HG02884 (cell line): ENCODE results near the gene FYN.

Experiments
- ATAC-seq: cut with Tn5 transposase; IDR thresholded peaks from one replicate; pipeline ENCODE4 v1.9.1; 2021; ENCODE audit warnings: mild to moderate bottlenecking, moderate library complexity; ENCODE audit not compliant: unreplicated experiment

The FYN gene

GRCh38 chr6:111809766-111810165, 63.5 kb downstream of the FYN start:
- no peak for ATAC-seq

DNA sequence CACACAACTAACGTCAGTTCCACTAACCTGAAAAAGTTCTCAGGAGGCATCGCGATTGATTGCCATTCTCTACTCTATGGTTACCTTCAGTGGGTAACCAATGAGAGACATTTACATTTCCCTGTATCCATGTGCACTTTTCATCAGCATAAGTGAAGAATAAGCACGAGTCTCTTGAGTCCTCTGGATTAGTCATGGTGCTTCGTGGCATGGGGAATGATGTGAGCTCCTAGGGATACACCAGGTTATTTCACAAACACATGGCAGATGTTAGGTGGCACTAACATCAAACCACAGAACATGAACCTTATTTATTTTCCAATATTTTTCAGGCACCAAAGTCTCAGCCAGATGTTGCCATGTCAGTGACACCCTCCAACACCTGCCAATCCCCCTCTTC, 64.0 kb downstream of the FYN start:
- no peak for ATAC-seq

- ATAC-seq = no peak
Observed at GRCh38 chr6:111808493-111808892, 64.8 kb downstream of the FYN start.

GRCh38 chr6:111806561-111807497, 66.4 kb downstream of the FYN start:
- no peak for ATAC-seq

GRCh38 chr6:111806165-111806547, 67.1 kb downstream of the FYN start:
- ATAC-seq = no peak

- ATAC-seq = peak; percentile 57
Observed at GRCh38 chr6:111805511-111806164, 67.6 kb downstream of the FYN start.

DNA sequence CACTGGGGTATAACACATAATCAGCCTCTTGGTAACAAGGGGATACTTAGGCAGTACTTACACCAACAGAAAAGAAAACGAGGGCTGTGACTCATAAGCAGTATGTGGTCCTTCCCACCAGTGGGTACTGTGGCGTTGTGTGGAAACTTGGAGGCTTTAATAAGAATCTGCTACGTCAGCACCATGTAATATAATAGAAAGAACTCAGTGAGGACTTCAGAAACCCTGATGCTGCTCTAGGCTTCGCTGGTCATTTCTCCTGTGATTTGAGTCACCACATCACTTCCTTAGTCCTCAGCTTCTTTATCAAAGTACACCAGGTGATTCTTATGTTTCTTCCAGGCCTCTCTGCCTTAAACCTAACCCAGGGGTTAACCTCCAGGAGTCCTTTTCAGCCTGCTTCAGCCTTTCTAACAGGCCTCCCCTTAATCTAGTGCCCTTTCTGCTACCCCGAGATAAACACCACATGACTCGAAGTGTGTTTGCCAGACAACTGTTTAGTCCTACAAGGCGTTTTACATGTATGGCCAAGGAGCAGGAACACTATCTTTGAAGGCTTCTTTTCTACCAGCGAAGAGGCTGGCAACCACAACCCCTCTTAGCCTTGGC, 68.5 kb downstream of the FYN start:
- peak; percentile 53 for ATAC-seq

DNA sequence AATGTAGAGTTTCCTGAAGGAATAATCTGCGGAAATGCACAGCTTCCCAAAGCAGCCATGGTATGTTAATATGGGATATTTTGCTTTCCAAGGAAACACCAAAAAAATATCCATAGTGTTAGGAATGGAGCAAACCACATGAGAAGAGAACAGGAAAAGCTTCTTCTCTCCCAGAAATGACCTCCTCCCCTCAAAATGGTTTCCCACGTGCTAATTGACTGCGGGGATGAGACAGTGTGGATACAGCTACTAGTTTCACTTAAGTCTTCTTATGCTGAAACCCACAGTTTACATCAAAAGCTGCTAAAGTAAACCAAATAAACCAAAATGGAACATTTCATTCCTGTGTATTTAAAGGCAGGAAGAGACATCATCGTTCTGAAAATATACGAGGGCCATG, 69.4 kb downstream of the FYN start:
- no peak for ATAC-seq

GRCh38 chr6:111803371-111803770, 69.9 kb downstream of the FYN start:
- no peak for ATAC-seq

DNA sequence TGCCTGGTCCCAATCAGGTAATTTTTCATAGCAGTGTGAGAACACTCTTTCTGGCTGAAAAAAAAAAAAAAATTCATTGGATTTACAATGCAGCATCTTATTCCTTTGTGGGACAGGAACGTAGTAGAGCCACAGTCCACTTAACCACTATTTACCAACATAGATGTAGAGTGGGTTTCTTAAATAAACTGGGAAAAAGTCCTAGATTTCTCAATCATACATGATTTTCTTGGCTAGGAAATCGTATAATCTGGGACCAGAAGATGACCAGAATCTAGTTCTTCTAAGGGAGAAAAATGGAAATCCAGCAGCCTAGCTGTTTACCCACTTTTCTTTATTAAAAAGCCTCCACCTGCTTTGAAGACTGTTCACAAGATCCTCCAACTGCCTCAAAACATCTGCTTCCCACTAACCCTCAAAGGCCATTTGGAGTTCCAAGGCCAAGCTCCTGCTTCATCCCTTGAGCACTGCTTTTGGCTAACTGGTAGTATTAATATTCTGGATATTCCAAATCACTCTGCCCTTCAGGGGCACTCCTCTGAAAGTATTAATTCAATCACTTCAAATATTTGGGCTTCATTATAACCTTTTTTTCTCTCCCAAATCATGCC, 70.4 kb downstream of the FYN start:
- ATAC-seq = no peak

DNA sequence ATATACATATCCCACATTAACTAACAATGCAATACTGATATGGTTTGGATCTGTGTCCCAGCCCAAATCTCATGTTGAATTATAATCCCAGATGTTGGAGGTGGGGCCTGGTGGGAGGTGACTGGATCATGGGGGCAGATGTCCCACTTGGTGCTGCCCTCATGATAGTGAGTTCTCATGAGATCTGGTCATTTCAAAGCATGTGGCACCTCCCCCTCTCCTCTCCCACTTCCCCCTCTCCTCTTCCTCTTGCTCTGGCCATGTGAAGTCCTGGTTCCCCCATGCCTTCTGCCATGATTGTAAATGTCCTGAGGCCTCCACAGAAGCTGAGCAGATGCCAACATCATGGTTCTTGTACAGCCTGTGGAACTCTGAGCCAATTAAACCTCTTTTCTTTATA, 71.2 kb downstream of the FYN start:
- no peak for ATAC-seq

DNA sequence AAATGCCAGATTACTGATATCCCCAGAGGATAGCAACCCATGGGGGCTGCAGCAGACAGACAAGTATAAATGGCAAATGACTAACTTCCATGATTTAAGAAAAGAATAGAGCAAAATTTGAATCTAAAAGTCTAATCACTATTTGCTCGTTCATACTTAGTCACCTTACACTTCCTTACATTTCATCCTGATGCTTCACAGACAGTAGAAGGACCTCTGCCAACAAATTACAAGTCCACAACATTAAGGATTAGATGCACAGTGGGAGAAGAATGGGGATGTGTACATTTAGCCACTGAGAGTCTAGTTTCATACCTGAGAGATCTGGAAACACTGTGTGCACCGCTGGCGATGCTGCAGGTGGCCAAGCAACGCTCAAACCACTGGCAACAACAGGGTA, 72.4 kb downstream of the FYN start:
- ATAC-seq = no peak

GRCh38 chr6:111800259-111800765, 72.9 kb downstream of the FYN start:
- ATAC-seq = no peak

DNA sequence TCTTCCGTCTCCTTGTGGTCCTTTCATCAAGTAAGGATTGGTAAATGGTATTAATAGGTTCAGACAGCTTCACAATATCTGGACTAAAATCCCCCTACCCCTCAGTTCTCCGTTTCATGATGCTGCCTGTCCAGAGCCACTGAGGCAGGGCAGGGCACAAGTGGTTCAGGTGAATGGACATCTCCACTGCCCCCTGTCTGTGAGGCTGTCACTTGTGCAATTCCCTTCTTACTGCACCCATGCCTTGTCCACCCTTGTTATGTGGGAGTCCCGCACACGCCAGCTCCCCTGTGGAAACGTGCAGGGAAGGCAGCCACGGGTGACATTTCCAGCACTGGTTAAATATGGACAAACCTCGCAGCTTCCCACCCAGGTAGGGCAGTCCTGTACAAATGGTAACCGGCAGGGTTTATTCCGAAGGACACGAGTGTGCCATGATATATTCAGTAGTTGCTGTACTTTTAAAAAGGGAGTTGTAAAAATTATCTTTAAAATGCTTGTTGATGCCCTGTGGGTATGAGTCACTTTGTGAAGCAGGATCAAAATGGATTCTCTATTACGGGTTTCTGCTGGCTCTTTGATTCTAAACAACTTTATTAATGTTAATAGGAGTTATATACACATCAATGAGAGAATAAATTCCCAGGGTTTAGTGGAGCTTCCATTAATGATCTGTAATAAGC, 73.5 kb downstream of the FYN start:
- no peak for ATAC-seq

DNA sequence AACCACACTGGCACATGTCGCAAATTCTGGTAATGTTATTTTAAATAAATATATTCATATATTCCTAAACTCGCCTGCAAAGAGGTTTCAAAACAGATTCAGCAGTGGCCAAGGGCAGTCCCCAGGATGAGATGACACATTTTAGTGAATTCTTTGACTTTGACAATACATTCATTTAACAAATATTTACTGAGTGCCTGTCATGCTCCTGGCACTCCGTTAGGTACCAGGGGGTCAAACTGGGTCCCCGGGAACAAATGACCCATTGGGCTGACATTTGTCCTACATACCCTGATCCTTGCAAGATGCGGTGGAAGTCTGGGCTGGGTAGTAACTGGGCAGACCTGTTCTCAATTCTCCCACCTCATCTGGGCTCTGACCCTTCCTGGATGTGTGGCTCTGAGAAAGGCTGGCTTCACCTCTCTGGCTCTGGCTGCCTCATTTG, 74.9 kb downstream of the FYN start:
- no peak for ATAC-seq

DNA sequence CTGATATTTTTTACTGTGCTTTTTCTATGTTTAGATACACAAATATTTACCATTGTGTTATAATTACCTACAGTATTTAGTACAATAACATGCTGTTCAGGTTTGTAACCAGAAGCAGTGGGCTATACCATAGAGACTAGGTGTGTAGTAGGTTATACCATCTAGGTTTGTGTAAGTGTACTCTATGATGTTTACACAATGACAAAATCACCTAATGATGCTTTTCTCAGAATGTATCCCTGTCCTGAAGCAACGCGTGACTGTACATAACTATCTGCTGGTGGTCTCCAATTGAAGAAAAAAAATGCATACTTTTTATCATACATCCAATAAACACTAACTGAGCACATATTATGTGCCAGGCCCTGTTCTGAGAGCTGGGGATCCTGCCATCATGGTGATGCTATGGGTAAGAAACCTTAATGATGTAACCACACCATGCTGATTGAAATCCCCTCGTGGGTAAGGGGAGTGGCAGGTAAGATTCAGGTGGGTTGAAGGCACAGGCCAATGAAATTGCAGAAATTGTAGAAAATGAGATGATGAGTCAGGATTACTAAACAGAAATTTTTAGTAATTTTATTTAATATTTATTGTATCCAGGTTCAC, 76.8 kb downstream of the FYN start:
- ATAC-seq = no peak

- ATAC-seq = no peak
Observed at GRCh38 chr6:111795558-111795957, 77.7 kb downstream of the FYN start.

DNA sequence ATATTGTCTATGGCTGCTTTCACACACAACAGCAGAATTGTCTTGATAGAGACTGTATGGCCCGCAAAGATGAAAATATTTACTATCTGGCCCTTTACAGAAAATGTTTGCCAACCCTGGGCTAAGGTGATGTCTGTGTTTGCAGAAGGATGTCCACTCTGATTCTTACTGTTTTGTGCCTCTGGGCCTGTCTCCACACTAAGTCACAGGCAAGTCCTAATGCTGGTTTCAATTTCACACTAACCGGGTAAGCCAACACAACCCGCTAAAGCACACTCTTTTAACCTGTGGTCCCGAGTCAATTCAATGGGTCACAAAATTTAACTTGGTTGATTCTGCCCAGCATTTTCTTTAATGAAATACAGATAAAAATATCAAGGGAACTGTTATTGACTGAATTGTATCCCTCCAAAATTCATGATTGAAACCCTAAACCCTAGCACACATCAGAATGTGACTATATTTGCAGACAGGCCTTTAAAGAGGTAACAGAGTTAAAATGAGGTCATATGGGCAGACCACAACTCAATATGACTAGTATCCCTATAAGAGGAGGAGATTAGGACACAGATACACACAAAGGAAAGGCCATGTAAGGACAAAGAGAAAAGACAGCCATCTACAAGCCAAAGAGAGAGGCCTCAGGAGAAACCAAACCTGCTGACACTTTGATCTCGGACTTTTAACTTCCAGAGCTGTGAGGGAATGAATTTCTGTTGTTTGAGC, 78.4 kb downstream of the FYN start:
- ATAC-seq = no peak

GRCh38 chr6:111794300-111794699, 79.0 kb downstream of the FYN start:
- ATAC-seq = no peak

DNA sequence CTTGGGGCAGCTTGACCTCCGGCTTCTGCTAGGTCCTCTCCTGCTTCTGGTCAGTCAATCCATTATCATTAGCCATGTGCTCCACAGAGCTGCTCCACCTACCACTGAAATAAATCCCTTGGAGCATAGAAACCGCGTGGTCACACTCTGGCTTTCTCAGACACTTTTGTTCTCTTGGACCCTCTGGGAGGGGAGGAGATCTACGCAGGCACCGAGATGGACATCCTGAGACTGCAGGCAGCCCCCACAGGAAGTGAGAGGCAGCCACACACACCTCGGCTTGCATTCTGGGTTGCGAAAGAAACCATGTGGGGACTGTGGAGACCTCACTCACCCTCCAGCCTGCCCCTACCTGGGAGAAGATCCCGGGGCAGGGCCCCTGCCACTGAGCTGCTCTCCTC, 79.5 kb downstream of the FYN start:
- no peak for ATAC-seq
